SK-N-MC (cell line): ENCODE data around the gene RECQL5.

Experiments used
- DNase-seq: peaks from one replicate; pipeline ENCODE4 v3.0.0-alpha.2; 2011; ENCODE audit warnings: low read depth, low spot score
- H3K27ac ChIP-seq: fragments of 200-600 bp; sonication (generic); 2 replicates; pipeline ENCODE4 v1.5.1; 2016; ENCODE audit warnings: mixed run types
- H3K36me3 ChIP-seq: fragments of 200-600 bp; sonication (generic); 2 replicates; pipeline ENCODE4 v1.6.1; 2017; ENCODE audit warnings: antibody characterized with exemption, low read length, mixed read lengths; ENCODE audit not compliant: insufficient read depth
- H3K4me3 ChIP-seq: fragments of 200-600 bp; sonication (generic); 2 replicates; pipeline ENCODE4 v1.5.1; 2016
- H3K9ac ChIP-seq: fragments of 200-600 bp; sonication (generic); 2 replicates; pipeline ENCODE4 v1.8.0; 2017; ENCODE audit warnings: mixed run types, mixed read lengths; ENCODE audit not compliant: insufficient read length
- H3K9me3 ChIP-seq: fragments of 200-600 bp; sonication (generic); 2 replicates; pipeline ENCODE4 v1.6.1; 2017; ENCODE audit warnings: low read depth, mild to moderate bottlenecking, antibody characterized with exemption, low read length, moderate library complexity, mixed read lengths
- EZH2 ChIP-seq: fragments of 200-600 bp; sonication (generic); IDR thresholded peaks from one replicate; pipeline ENCODE4 v1.6.1; 2017; ENCODE audit warnings: antibody characterized with exemption
- FOXP2 ChIP-seq: optimal IDR thresholded peaks from 2 replicates; pipeline ENCODE3; 2011; ENCODE audit warnings: mild to moderate bottlenecking, moderate library complexity; ENCODE audit not compliant: insufficient read depth; ENCODE audit errors: extremely low read length, control extremely low read depth
- POLR2AphosphoS5 ChIP-seq: IDR thresholded peaks from 2 replicates; pipeline ENCODE4 v1.6.1; 2012; ENCODE audit warnings: mild to moderate bottlenecking, low read depth, low read length, borderline replicate concordance

RECQL5 gene

DNA sequence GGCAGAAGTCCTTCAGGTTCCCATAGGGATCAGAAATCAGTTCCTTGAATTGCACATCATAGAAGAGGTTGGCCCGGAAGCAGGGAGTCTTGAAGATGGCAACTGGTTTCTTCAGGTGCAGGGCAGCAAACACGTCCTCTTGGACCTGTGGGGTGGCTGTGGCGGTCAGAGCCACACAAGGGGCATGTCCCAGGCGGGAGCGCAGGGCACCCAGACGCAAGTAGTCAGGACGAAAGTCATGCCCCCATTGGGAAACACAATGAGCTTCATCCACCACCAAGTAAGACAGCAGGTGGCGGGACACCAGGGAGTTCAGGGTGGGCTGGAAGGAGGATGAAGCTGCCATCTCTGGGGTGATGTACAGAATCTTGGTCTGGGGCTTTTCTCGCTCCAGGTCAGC is 4.4 kb downstream of the RECQL5 start:
- Histone ChIP-seq H3K9ac (no peak overlapping the region), H3K27ac (no peak overlapping the region), H3K4me3 (no peak overlapping the region), H3K9me3 (no peaks in the 10 kb centered on the region), H3K36me3 (peaks cover 19% of the 10 kb centered on the region; the same call in 1 of the 2 replicates)
- no peak for TF ChIP-seq POLR2AphosphoS5
- no peak for TF ChIP-seq EZH2
- no peak for TF ChIP-seq FOXP2
- DNase-seq = no peak

DNA sequence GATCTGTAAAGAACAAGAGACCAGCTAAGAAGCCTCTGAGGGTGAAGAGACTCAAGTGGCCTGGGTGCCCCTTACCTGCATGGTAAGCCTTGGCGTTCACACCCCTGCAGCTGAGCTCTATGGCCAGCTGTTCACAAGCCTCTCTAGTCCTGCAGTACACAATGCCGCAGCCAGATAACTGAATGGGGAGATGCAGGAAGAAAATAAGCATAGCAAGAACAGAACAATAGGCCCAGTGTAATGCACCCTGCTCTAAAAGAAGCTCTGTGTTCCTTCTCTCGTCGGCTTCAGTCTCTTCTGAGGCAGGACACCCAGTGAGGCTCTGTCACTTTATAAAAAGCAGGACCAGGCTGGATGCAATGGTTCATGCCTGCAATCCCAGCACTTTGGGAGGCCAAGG is 5.4 kb downstream of the RECQL5 start:
- Histone ChIP-seq H3K4me3 (no peak overlapping the region), H3K9me3 (no peaks in the 10 kb centered on the region), H3K27ac (no peak overlapping the region), H3K36me3 (peaks cover 19% of the 10 kb centered on the region; the same call in 1 of the 2 replicates), H3K9ac (no peak overlapping the region)
- no peak for TF ChIP-seq EZH2
- no peak for TF ChIP-seq FOXP2
- no peak for TF ChIP-seq POLR2AphosphoS5
- no peak for DNase-seq

DNA sequence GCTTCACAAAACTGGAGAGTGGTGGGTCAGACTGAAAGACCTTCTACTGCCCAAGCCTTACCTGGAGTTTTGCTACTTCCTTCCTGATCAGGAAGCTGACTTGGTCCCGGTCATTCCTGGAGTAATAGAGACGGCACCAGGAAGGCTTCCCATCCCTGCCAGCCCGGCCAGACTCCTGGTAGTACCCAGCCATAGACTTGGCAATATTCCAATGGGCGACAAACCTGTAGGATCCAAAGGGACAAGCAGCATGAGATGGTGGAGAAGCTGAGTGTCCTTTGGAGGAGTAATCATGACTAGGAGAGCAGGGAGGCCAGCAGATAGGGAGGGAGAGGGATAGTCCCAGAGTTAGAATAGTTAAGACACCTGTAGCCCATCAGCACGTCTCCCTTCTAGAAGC is 8.7 kb downstream of the RECQL5 start:
- no peak overlapping the region for H3K9ac ChIP-seq
- H3K4me3 ChIP-seq = no peak overlapping the region
- TF ChIP-seq FOXP2 = no peak
- TF ChIP-seq EZH2 = no peak
- TF ChIP-seq POLR2AphosphoS5 = no peak
- no peak overlapping the region for H3K27ac ChIP-seq
- H3K9me3 ChIP-seq = no peaks in the 10 kb centered on the region
- peaks cover 14% of the 10 kb centered on the region; the same call in 1 of the 2 replicates for H3K36me3 ChIP-seq
- no peak for DNase-seq

DNA sequence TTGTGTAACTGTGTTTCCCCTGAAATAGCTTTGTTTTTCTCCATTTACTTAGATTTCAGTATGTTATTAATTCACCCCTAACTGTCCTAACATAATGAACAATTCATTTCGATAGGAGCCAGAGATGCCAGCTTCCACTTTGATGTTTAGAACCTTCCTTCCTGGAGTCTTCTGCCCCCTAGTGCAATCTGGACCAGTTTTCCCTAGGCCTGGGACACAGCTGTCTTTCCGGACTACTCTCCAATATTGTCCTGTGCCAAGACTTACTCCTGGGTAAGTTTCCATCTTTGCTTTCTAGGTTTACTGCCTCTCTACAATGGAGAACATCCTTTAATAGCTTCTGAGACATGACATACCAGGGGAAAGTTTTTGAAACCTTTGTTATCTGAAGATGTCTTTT is 12.8 kb downstream of the RECQL5 start:
- DNase-seq = no peak

DNA sequence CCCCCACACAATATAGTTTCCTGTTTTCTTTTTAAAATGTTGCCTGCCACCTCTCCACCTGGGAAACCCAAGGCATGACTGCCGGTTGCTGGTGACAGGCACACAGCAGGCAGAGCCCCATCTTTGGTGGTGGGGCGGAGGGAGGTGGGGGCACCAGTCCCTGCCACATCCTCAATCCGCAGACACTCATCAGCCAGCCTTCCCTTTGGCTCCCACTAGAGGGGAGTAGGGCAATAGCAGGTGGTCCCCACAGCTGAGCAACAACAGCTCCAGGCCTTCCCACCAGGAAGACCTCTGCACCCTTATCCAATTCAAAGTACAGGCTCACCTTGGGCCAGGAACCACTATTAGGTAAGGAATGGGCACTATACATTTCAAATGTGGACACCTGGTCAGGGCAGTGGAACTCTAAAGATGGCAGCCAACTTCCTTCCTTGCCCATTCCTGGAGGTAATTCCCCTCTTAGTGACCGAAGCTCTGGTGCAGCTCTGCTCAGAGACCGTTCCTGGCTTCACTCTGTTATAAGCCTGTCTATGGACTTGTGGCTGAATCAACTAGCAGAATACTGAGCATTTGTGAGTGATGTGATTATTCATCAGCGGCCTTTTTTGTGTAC is 13.9 kb downstream of the RECQL5 start:
- no peak for TF ChIP-seq EZH2
- DNase-seq = no peak
- no peak overlapping the region for H3K27ac ChIP-seq
- H3K36me3 ChIP-seq = peaks cover 6% of the 10 kb centered on the region; the same call in 1 of the 2 replicates
- H3K4me3 ChIP-seq = no peak overlapping the region
- H3K9ac ChIP-seq = no peak overlapping the region
- H3K9me3 ChIP-seq = no peaks in the 10 kb centered on the region

More for the DNA sequence above, 12.8 kb downstream of the RECQL5 start:
- Histone ChIP-seq H3K36me3 (peaks cover 6% of the 10 kb centered on the region; the same call in 1 of the 2 replicates), H3K9me3 (no peaks in the 10 kb centered on the region), H3K27ac (no peak overlapping the region), H3K4me3 (no peak overlapping the region), H3K9ac (no peak overlapping the region)
- TF ChIP-seq POLR2AphosphoS5 = no peak
- TF ChIP-seq FOXP2 = no peak
- no peak for TF ChIP-seq EZH2

DNA sequence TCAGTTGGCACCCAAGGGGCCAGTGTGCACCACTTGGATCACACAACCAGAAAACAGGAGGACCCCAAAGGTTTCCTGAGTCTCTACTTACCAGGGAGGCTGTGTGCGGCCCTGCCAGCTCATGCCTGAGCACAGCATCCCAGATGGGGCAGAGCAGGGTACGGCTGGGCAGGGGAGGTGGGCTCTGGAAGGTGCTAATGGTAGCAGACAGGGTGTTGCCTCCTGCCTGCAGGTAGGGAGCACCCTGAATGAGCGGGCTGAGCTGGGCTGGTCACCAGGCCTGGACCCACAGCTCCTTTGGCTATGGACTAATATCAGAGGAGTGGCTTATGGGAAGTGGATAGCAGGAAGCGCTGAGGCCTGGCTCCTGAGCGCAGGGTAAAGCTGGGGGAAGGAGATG is 14.6 kb downstream of the RECQL5 start:
- H3K27ac ChIP-seq = no peak overlapping the region
- no peak overlapping the region for H3K4me3 ChIP-seq
- H3K9me3 ChIP-seq = no peaks in the 10 kb centered on the region
- H3K9ac ChIP-seq = no peak overlapping the region
- H3K36me3 ChIP-seq = peaks cover 6% of the 10 kb centered on the region; the same call in 1 of the 2 replicates
- DNase-seq = no peak
- TF ChIP-seq POLR2AphosphoS5 = no peak
- no peak for TF ChIP-seq FOXP2
- TF ChIP-seq EZH2 = no peak

DNA sequence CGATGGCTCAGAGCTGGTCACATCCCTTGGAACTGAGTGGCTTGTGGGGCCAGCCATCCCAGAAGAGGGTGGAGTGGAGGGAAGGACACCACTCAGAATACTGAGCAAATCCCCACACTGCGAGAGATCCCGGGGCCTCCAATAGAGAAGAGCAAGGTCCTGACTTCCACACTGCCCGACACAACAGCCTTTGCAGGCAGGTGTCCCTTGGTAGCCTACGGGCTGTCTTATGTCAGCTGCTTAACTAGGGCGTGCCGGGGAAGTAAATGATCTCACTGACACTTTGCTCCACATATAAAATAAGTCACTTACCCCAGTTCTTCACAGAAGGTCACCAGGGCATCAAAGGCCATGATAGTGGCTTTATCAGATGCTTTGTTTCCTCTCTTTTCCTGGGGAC is 16.1 kb downstream of the RECQL5 start:
- Histone ChIP-seq H3K36me3 (peaks cover 6% of the 10 kb centered on the region; the same call in 1 of the 2 replicates), H3K9me3 (no peaks in the 10 kb centered on the region)
- TF ChIP-seq EZH2 = no peak

DNA sequence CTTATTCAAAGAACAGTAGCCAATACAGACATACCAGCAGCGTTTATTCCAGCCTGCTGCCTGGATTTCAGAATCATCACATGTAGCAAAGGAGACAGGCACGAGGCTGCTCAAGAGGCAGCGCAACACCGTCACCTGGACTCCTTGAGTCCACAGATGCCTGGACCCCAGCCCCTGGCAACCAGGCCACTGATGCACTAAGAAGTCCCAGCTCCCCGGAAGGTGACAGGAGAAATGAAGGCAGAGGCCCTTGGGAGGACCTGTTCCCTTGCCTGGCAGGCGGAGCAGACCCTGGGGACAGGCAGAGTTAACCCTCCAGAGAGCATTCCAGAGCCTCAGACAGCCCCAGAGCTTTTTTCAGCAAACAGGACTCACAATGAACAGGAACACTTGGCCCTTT is 17.3 kb downstream of the RECQL5 start:
- no peak overlapping the region for H3K27ac ChIP-seq
- no peaks in the 10 kb centered on the region for H3K9me3 ChIP-seq
- H3K36me3 ChIP-seq = peaks cover 6% of the 10 kb centered on the region; the same call in 1 of the 2 replicates
- no peak overlapping the region for H3K4me3 ChIP-seq
- TF ChIP-seq POLR2AphosphoS5 = no peak
- no peak for TF ChIP-seq EZH2
- no peak for TF ChIP-seq FOXP2
- no peak for DNase-seq
- no peak overlapping the region for H3K9ac ChIP-seq

More for the DNA sequence above, 16.1 kb downstream of the RECQL5 start:
- Histone ChIP-seq H3K9ac (no peak overlapping the region), H3K4me3 (no peak overlapping the region), H3K27ac (no peak overlapping the region)
- DNase-seq = no peak

DNA sequence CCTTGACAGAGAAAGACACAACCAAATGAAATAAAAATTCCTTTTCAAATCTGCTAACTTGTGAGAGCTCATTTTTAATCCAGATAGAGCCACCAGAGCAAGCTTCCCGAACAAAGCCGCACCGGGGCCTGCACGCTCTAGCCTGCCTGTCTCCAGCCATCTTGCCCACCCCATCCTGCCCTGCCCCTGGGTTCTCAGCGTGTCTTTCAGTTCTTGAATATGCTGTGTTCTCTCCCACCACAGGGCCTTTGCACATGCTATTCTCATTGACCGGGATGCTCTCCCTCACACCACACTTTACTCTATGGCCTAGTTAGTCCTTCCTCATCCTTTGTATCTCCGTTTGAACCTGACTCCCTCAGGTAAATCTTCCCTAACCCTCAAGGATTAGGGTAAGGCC is 19.0 kb downstream of the RECQL5 start:
- H3K27ac ChIP-seq = no peak overlapping the region
- H3K36me3 ChIP-seq = peaks cover 6% of the 10 kb centered on the region; the same call in 1 of the 2 replicates
- H3K9me3 ChIP-seq = no peaks in the 10 kb centered on the region
- TF ChIP-seq EZH2 = no peak
- no peak for TF ChIP-seq FOXP2
- TF ChIP-seq POLR2AphosphoS5 = no peak
- H3K9ac ChIP-seq = no peak overlapping the region
- DNase-seq = no peak
- no peak overlapping the region for H3K4me3 ChIP-seq
